Heart left ventricle (tissue), 16 donors: Measurements from ENCODE around the gene DENND2C. TPM values are rescaled to one million over a fixed set of nuclear protein-coding genes. Genes with fewer than 3 reads are reported as not detected.

ENCODE experiments used
- ATAC-seq, 4 donors: fragments of 200-7000 bp; cut with Tn5 transposase; one replicate each; pipeline ENCODE4 v1.9.1; 2020 to 2022; ENCODE audit warnings: moderate library complexity in 4 of 4, mild to moderate bottlenecking in 3 of 4, moderate number of reproducible peaks in 1 of 4
- DNase-seq, 5 donors: peaks; one replicate each; pipeline ENCODE4 v3.0.0-alpha.2; 2020
- H3K27ac ChIP-seq, 12 donors: fragments of 200-600 bp; sonication (generic) in 4 of 12; one replicate each; pipeline versions ENCODE4 v1.5.0 to v1.8.0; 2016 to 2022; ENCODE audit warnings: mild to moderate bottlenecking in 2 of 12
- H3K27me3 ChIP-seq, 9 donors: fragments of 200-600 bp; sonication (generic) in 2 of 9; one replicate each; pipeline versions ENCODE4 v1.5.1 to v1.8.0; 2016 to 2022; ENCODE audit warnings: mild to moderate bottlenecking in 3 of 9
- H3K36me3 ChIP-seq, 9 donors: fragments of 200-600 bp; sonication (generic) in 2 of 9; one replicate each; pipeline versions ENCODE4 v1.5.0 to v1.8.0; 2018 to 2022; ENCODE audit warnings: mild to moderate bottlenecking in 2 of 9
- H3K4me1 ChIP-seq, 12 donors: fragments of 200-600 bp; sonication (generic) in 4 of 12; one replicate each; pipeline versions ENCODE4 v1.5.0 to v1.8.0; 2016 to 2022; ENCODE audit warnings: mild to moderate bottlenecking in 3 of 12
- H3K4me3 ChIP-seq, 12 donors: fragments of 200-600 bp; sonication (generic) in 4 of 12; one replicate each; pipeline versions ENCODE4 v1.5.0 to v1.8.0; 2017 to 2022; ENCODE audit warnings: mild to moderate bottlenecking in 9 of 12, moderate library complexity in 4 of 12
- H3K9me3 ChIP-seq, 12 donors: fragments of 200-600 bp; sonication (generic) in 4 of 12; one replicate each; pipeline versions ENCODE4 v1.5.0 to v1.8.0; 2016 to 2022; ENCODE audit warnings: mild to moderate bottlenecking in 1 of 12
- CTCF ChIP-seq, 12 donors: fragments of 200-600 bp; sonication (generic) in 4 of 12; IDR thresholded peaks; one replicate each; pipeline versions ENCODE4 v1.5.0 to v1.8.0; 2018 to 2022; ENCODE audit warnings: antibody characterized with exemption in 12 of 12, mild to moderate bottlenecking in 5 of 12
- POLR2A ChIP-seq, 2 donors: fragments of 450-650 bp; IDR thresholded peaks; one replicate each; pipeline ENCODE4 v1.6.1; 2017; ENCODE audit warnings: antibody characterized with exemption in 2 of 2, mild to moderate bottlenecking in 2 of 2, moderate library complexity in 2 of 2
- WGBS, 4 donors: extraction: QIAGEN DNeasy Blood & Tissue Kit in 2 of 4; methylation state at CpG; one replicate each; pipeline versions ENCODE4 v1.1.5 to v1.1.7; 2013 to 2018; 5-methylcytosine and 5-hydroxymethylcytosine counted together
- intact Hi-C, 10 donors: fragments of 100-400 bp; cut with DNase I; formaldehyde crosslinking; loops; one replicate each; pipeline versions ENCODE4 v1.11.1 to v1.14.2; 2022
- polyA plus RNA-seq, 2 donors: library from polyadenylated mRNA; stranded (reverse); fragments of 200-250 nt; gene quantifications; one replicate each; pipeline ENCODE4 v1.2.3, GENCODE V29; 2013
- total RNA-seq, 9 donors: library from RNA; depleted of rRNA in 2 of 9; stranded (reverse); fragments of >200 nt in 2 of 9; fragmentation: NEBNext Ultra II Directional in 3 of 9; extraction: Animal tissue kit (Norgen Biotek cat#: 25700) in 3 of 9; gene quantifications; one replicate each; pipeline versions ENCODE4 v1.1.0 to v1.2.4, GENCODE V29; 2016 to 2023
- donor health status: ischemic (EF 13 %, LVEDD 7.1; RV severe dilation, severe dysfunction).
- donor health status: healthy with polysubstance abuse.
- donor health status: DM: no; HTN: yes; CAD: no.
- donor health status: DM: no; HTN: no; CAD: no.
- donor health status: ischemic (EF 25% LVEDD 6.9; RV normal size, moderate dysfunction).
- donor health status: ischemic (EF 25% LVEDD 5.7; RV mildly dilated, moderate dysfunction).
- donor health status: healthy.
- donor health status: DM: yes; HTN: yes; CAD: no.
- donor health status: ischemic (EF 35%, LVEDD 5.7; RV mildly dilated, moderate dysfunction).
- donor health status: nonischemic (EF 11% LVEDD 7.7; RV severe dilation, severe dysfunction).
- donor health status: DM: yes; HTN: yes; CAD: no.
- donor health status: PGD.
- donor health status: ischemic (EF 29% LVEDD 5.4; RV normal size, mild dysfunction).
- donor health status: nonischemic (EF 23%, LVEDD 6.1; RV moderate dilation, normal function).

The DENND2C gene
- total and polyA plus RNA-seq, 11 donors, result 1.6 to 4.1 (median 3.1) TPM

GRCh38 chr1:114668373-114668772, 1.5 kb downstream of the DENND2C start:
- ATAC-seq, result no peak

GRCh38 chr1:114666954-114667353, 2.9 kb downstream of the DENND2C start:
- ATAC-seq (no peak), DNase-seq (no peak)
- no peaks in the 10 kb centered on the region for H3K27me3 ChIP-seq
- intact Hi-C loops, result loop anchor here in 3 of 10 donors (5.0 kb wide), 3 partner anchors 50 to 320 kb away; partner anchors contain the start of genes BCAS2 (in 1 of the 3) and NRAS (in 1 of the 3)
- no peak overlapping the region for H3K4me3 ChIP-seq
- H3K9me3 ChIP-seq, result no peaks in the 10 kb centered on the region
- WGBS, 4 donors, result 90 to 94% (median 93%) methylated on average over 3 of the region's 3 CpGs
- H3K27ac ChIP-seq, result no peak overlapping the region
- TF ChIP-seq CTCF (IDR thresholded peaks at IDR 0.05) (no peak), POLR2A (IDR thresholded peaks at IDR 0.05) (no peak)
- no peaks in the 10 kb centered on the region for H3K36me3 ChIP-seq
- peaks cover 0 to 17% (median 4%) of the 10 kb centered on the region in 12 donors for H3K4me1 ChIP-seq

More at GRCh38 chr1:114668373-114668772, 1.5 kb downstream of the DENND2C start:
- Histone ChIP-seq H3K36me3 (no peaks in the 10 kb centered on the region), H3K4me3 (peak overlapping the region in 2 of 12 donors; percentile 73), H3K27me3 (no peaks in the 10 kb centered on the region), H3K9me3 (no peaks in the 10 kb centered on the region), H3K27ac (no peak overlapping the region), H3K4me1 (peaks cover 0 to 17% (median 4%) of the 10 kb centered on the region in 12 donors)
- intact Hi-C loops, result loop anchor here in 3 of 10 donors (5.0 kb wide), 3 partner anchors 49 to 321 kb away; partner anchors contain the start of genes BCAS2 (in 1 of the 3) and NRAS (in 1 of the 3)
- no peak for DNase-seq
- 83 to 92% (median 89%) methylated on average over 4 of the region's 4 CpGs for WGBS, 4 donors
- no peak for TF ChIP-seq CTCF (IDR thresholded peaks at IDR 0.05)
- TF ChIP-seq POLR2A (IDR thresholded peaks at IDR 0.05), result no peak

- 13 to 36% (median 25%) methylated on average over 2 of the region's 2 CpGs for WGBS, 4 donors
- peaks cover 0 to 9% (median 0%) of the 10 kb centered on the region in 12 donors for H3K4me1 ChIP-seq
- no peaks in the 10 kb centered on the region for H3K27me3 ChIP-seq
- no peak for DNase-seq
- no peaks in the 10 kb centered on the region for H3K36me3 ChIP-seq
- peak in 1 of 4 donors; percentile 26 for ATAC-seq
- no peak overlapping the region for H3K4me3 ChIP-seq
- H3K27ac ChIP-seq, result no peak overlapping the region
- intact Hi-C loops, result loop anchor here in 1 of 10 donors (5.0 kb wide), 1 partner anchor 143 kb away; no protein-coding TSS in a partner anchor
- no peaks in the 10 kb centered on the region for H3K9me3 ChIP-seq
- TF ChIP-seq POLR2A (IDR thresholded peaks at IDR 0.05) (no peak), CTCF (IDR thresholded peaks at IDR 0.05) (no peak)
These were observed 9.6 kb downstream of the DENND2C start for GRCh38 chr1:114660238-114660637.

GRCh38 chr1:114651893-114652292, 18.0 kb downstream of the DENND2C start:
- Histone ChIP-seq H3K27me3 (peaks cover 0 to 3% (median 0%) of the 10 kb centered on the region in 9 donors), H3K9me3 (no peaks in the 10 kb centered on the region), H3K27ac (no peak overlapping the region), H3K36me3 (no peaks in the 10 kb centered on the region), H3K4me3 (no peak overlapping the region), H3K4me1 (no peaks in the 10 kb centered on the region)
- 55 to 78% (median 63%) methylated on average over 2 of the region's 2 CpGs for WGBS, 4 donors
- DNase-seq, result no peak
- TF ChIP-seq POLR2A (IDR thresholded peaks at IDR 0.05) (no peak), CTCF (IDR thresholded peaks at IDR 0.05) (no peak)
- peak in 1 of 4 donors; percentile 24 for ATAC-seq
- intact Hi-C loops, result no loop called here
